ENCODE measurements around the gene SHTN1. TPM values are rescaled to one million over a fixed set of nuclear protein-coding genes. Genes with fewer than 3 reads are reported as not detected.

Gene SHTN1
- total RNA-seq, 1 donor from 2014 or later, result 3.0 TPM

DNA sequence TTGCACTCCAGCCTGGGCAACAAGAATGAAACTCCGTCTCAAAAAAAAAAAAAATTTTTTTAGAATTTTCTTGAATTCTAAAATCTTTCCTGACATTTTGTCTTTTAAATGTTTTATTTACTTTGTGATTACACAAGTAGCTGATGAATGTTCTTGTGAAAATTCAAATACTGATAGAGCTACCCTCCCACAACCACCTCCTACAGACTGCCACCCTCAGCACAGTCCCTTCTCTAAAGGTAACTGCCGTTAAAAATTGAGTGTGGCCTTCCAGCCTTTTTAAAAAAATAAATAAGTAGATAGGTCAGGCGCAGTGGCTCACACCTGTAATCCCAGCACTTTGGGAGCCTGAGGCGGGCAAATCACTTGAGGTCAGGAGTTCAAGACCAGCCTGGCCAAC is 140.6 kb downstream of the SHTN1 start:
- intact Hi-C loops (cut with DNase I), result no loop called here
- Histone ChIP-seq H3K4me1 (no peaks in the 10 kb centered on the region), H3K36me3 (no peaks in the 10 kb centered on the region), H3K9me3 (no peaks in the 10 kb centered on the region), H3K27me3 (no peaks in the 10 kb centered on the region), H3K4me3 (no peak overlapping the region), H3K27ac (no peak overlapping the region)
- DNase-seq (ENCODE audit: low spot score in 2 of 2), result no peak
- TF ChIP-seq, protein P1, sequence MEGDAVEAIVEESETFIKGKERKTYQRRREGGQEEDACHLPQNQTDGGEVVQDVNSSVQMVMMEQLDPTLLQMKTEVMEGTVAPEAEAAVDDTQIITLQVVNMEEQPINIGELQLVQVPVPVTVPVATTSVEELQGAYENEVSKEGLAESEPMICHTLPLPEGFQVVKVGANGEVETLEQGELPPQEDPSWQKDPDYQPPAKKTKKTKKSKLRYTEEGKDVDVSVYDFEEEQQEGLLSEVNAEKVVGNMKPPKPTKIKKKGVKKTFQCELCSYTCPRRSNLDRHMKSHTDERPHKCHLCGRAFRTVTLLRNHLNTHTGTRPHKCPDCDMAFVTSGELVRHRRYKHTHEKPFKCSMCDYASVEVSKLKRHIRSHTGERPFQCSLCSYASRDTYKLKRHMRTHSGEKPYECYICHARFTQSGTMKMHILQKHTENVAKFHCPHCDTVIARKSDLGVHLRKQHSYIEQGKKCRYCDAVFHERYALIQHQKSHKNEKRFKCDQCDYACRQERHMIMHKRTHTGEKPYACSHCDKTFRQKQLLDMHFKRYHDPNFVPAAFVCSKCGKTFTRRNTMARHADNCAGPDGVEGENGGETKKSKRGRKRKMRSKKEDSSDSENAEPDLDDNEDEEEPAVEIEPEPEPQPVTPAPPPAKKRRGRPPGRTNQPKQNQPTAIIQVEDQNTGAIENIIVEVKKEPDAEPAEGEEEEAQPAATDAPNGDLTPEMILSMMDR (IDR thresholded peaks at IDR 0.05), result no peak

DNA sequence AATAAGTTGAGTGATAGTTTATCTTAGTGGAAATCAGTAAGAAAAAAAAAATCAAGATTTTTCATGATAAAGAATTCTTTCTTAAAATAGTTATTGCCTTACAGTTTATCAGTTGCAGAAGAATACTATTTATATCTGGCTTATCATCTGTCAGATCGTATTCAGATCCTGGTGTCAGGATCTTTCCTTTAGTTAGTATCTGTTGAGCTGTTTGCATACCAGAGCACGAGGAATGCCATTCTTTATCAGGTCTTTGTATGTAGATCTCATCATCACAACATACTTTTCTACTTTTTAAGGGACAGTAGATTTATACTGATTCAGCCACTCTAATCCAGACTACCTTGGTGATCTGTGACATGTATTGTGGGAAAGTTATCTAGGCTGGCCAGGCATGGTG is 143.2 kb downstream of the SHTN1 start:
- Histone ChIP-seq H3K4me1 (no peaks in the 10 kb centered on the region), H3K4me3 (no peak overlapping the region), H3K27me3 (no peaks in the 10 kb centered on the region), H3K27ac (no peak overlapping the region), H3K36me3 (no peaks in the 10 kb centered on the region), H3K9me3 (no peaks in the 10 kb centered on the region)
- no peak for DNase-seq (ENCODE audit: low spot score in 2 of 2)
- intact Hi-C loops (cut with DNase I), result no loop called here
- TF ChIP-seq, protein P1 (IDR thresholded peaks at IDR 0.05), result no peak

DNA sequence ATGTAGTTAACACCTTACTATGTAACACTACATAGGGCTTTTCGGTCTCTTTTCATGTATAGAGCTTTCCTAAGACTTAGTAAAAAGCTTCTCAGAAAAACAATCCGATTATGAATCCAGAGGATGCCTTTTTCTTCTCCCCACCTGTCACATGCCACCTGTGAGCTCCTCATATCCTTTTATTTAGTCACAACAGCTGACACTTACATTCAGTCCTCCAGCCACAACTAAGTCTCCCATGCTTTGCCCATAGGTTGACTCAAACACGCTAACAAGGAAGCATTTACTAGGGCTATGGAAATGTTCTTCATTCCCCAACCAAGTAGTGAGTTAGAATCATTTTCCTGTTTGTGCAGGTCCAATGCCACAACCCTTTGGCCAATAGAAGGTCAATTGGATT is 147.8 kb downstream of the SHTN1 start:
- intact Hi-C loops (cut with DNase I), result no loop called here

DNA sequence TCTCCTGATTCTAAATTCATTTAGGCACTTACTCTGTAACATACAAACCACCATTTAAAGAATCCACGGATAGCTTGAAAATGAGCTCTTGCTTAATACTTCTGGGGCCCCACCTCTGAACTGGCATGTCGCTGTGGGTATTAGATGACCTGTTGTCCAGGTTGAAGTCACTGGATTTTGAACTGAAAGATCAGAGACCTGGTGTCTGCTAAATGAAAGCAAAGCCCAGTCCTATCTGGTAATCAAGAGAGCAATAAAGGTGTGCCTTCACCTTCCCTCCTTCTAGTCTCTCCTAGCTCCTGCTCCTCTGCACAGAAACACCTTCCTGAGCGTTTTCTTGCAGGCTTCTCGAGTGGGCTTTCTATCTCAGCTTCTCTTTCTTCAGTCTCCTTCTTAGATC is 151.3 kb downstream of the SHTN1 start:
- intact Hi-C loops (cut with DNase I), result no loop called here
- TF ChIP-seq, protein P1 (IDR thresholded peaks at IDR 0.05), result no peak

More for the DNA sequence above, 147.8 kb downstream of the SHTN1 start:
- no peaks in the 10 kb centered on the region for H3K36me3 ChIP-seq
- H3K4me3 ChIP-seq, result no peak overlapping the region
- no peak overlapping the region for H3K27ac ChIP-seq
- H3K4me1 ChIP-seq, result no peaks in the 10 kb centered on the region
- TF ChIP-seq, protein P1 (IDR thresholded peaks at IDR 0.05), result no peak
- no peak for DNase-seq (ENCODE audit: low spot score in 2 of 2)
- H3K9me3 ChIP-seq, result no peaks in the 10 kb centered on the region
- H3K27me3 ChIP-seq, result no peaks in the 10 kb centered on the region

DNA sequence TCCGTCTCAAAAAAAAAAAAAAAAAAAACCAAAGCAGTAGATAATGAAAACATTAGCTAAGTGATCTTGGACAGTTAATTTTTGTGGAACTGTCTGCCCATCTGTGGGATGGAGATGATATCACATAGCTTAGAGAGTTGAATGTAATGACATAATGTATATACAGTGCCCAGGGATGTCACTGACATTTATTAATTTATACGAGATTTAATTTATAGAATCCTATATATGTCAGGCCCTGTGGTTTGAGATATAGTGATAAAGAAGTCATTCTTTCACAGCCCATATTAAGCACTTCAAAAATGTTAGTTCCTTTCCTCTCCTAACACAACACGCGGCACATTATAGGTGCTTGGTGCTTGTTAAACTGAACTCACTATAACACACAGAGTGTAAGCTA is 151.7 kb downstream of the SHTN1 start:
- Histone ChIP-seq H3K9me3 (no peaks in the 10 kb centered on the region), H3K27ac (no peak overlapping the region), H3K27me3 (no peaks in the 10 kb centered on the region), H3K4me3 (no peak overlapping the region), H3K36me3 (no peaks in the 10 kb centered on the region), H3K4me1 (no peaks in the 10 kb centered on the region)
- no peak for DNase-seq (ENCODE audit: low spot score in 2 of 2)
- intact Hi-C loops (cut with DNase I), result no loop called here
- TF ChIP-seq, protein P1 (IDR thresholded peaks at IDR 0.05), result no peak

More for the DNA sequence above, 151.3 kb downstream of the SHTN1 start:
- Histone ChIP-seq H3K36me3 (no peaks in the 10 kb centered on the region), H3K9me3 (no peaks in the 10 kb centered on the region), H3K27me3 (no peaks in the 10 kb centered on the region), H3K4me1 (no peaks in the 10 kb centered on the region), H3K4me3 (no peak overlapping the region), H3K27ac (no peak overlapping the region)
- DNase-seq (ENCODE audit: low spot score in 2 of 2), result no peak

DNA sequence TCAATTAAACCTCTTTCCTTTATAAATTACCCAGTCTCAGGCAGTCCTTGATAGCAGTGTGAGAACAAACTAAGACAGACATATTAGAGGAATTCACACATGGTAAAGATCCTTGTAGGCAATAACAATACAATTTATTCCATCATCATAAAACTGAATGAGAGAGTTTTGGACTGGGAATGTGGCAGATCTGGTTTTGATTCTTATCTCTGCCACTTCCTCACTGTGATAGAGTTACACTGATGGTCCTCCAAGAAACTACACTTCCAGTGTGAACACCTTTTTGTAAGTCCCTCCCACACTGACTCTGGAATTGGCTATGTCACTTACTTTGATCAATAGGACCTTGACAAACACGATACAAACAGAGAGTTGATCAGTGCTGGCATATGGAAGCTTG is 152.7 kb downstream of the SHTN1 start:
- intact Hi-C loops (cut with DNase I), result no loop called here
- no peak for DNase-seq (ENCODE audit: low spot score in 2 of 2)
- Histone ChIP-seq H3K4me1 (no peaks in the 10 kb centered on the region), H3K27me3 (no peaks in the 10 kb centered on the region), H3K36me3 (no peaks in the 10 kb centered on the region), H3K4me3 (no peak overlapping the region), H3K9me3 (no peaks in the 10 kb centered on the region), H3K27ac (no peak overlapping the region)
- TF ChIP-seq, protein P1 (IDR thresholded peaks at IDR 0.05), result no peak

Measured in ascending aorta (tissue), 2 donors.